ENCODE results near the gene TTBK1.

GRCh38 chr6:43302126-43302525 lies 58.8 kb downstream of the TTBK1 start:
- TF ChIP-seq CTCF (IDR thresholded peaks at IDR 0.05) (no peak), EP300 (IDR thresholded peaks at IDR 0.05) (no peak), POLR2AphosphoS5 (IDR thresholded peaks at IDR 0.05) (no peak)
